CD4-positive, alpha-beta T cell treated with Interleukin-4 for 1 hour (primary cell): ENCODE data around the gene SKI.

ENCODE experiments used
- DNase-seq, 2 donors: peaks; one replicate each; pipeline ENCODE4 v3.0.0-alpha.2; 2020 to 2022

Gene SKI

GRCh38 chr1:2344744-2345296 lies 116.7 kb downstream of the SKI start:
- DNase-seq, result no peak

- DNase-seq, result no peak
Observed at GRCh38 chr1:2345297-2346075, 117.4 kb downstream of the SKI start.

DNA sequence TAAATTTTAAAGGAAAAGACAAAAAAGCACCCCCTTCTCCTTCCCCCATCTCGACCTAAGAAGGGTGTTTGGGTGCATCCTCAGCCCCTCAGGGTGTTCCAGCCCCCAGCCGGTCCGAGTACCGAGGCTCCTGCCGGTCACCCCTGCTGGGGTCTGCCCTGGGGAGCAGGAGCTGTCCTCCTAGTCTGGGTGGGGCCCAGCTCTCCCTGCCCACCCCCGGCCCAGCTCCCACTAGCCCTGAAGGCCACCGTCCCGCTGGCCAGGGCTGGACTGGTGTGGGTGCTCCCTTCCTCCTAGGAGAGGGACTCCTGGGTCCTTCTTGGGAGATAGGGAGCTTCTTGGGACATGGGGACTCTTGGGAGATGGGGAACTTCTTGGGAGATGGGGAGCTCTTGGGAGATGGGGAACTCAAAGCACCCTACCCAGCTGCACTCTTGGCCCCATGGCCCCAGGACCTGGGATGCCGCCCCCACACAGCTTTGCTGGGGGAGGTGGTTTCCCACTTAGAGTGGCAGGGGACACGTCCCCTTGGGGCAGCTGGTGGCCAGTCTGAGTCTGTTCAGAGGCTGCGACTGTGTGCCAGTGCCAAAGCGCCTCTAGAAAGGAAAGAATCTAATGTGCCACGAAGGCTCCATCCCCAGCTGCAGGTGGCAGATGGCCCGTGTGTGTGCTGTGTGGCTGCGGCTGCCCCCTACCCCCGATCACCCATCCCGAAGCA lies 118.7 kb downstream of the SKI start:
- no peak for DNase-seq

DNA sequence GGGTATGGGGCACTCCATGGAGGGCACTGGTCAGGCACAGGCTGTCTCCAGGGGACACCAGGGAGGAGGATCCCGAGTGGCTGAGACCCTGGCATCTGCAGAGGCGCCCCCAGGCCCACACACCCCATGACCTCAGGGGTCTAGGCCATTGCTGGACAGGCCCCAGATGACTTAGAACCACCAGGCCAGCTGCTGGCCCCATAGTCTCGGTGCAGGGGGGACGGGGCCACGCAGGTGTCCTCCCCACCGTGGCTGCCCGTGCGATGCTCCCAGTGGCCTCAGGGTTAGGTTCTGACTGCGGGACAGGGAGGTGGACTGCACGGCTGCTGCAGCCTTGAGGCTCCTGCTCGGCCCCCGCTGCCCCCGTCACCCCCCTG lies 119.3 kb downstream of the SKI start:
- DNase-seq, result no peak

DNA sequence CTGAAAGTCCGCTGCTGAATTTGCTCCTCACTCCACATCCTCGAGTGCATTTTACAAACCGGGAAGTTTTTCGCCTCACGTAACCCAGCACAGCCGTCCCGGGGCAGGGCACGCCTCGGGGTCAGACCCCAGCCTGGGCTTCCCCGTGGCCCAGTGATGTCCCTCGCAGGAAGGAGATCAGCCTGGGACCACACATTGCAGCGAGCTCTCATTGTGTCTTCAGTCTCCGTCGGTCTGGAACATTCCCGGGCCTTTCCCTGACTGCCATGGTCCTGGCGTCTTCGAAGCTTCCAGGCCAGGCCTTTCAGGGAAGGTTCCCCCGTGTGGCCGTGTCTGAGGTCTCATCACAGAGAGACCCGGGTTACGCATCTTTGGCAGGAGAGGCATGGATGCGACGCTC lies 119.8 kb downstream of the SKI start:
- DNase-seq, result no peak

GRCh38 chr1:2348346-2349325 lies 120.5 kb downstream of the SKI start:
- no peak for DNase-seq

- DNase-seq, result no peak
Observed at GRCh38 chr1:2349806-2350205, 121.7 kb downstream of the SKI start.

- DNase-seq, result no peak
Observed at GRCh38 chr1:2350501-2350900, 122.4 kb downstream of the SKI start.

GRCh38 chr1:2350911-2351655 lies 123.0 kb downstream of the SKI start:
- no peak for DNase-seq

DNA sequence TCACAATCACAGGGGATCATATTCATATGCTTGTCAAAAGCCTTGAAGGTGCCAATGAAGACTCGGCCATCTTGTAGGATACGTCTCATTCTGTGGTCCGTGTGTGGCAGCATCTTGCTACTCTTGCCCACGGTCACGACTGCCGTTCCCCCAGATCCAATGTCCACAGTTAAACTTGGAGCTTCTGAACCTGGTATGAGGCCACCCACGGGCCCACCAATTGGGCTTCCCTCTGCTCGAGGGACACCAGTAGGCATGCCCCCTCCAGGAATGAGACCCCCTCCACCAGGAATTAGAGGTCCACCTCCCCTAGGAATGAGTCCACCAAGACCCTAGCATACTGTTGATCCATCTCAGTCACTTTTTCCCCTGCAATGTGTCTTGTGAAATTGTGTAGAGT lies 123.6 kb downstream of the SKI start:
- no peak for DNase-seq

- no peak for DNase-seq
Observed at GRCh38 chr1:2352341-2352896, 124.3 kb downstream of the SKI start.

DNA sequence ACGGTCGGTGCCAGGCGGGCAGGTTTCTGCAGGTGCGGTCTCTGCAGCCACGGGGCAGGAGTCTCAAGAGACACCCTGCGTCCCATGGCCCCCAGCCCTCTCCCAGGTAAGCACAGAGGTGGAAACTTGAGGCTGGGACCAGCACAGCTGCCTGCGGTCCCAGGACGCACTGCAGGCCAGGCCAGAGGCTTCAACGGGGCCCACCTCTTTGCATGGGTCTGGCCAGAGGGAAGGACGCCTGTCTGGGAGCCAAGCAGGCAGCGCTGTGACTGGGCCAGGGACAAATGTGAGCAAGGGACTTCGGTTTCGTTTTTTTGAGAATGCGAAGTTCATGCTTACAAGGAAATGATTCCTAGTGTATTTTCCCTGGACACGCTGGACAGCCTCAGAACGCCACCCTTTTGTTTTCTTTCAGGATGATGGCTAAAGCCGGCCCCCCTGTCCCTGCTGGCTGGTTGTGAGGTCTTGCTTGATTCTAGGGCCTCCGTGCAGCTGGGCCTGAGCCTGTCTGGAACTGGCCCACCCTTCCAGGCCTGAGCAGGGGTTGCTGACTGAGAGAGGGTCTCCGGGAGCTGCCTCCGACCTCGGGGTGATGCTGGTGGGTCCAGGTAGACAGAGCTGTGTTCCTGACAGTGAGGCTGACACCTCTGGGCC lies 124.9 kb downstream of the SKI start:
- DNase-seq, result no peak

GRCh38 chr1:2353551-2354438 lies 125.7 kb downstream of the SKI start:
- DNase-seq, result no peak

GRCh38 chr1:2354511-2355372 lies 126.6 kb downstream of the SKI start:
- DNase-seq, result no peak

DNA sequence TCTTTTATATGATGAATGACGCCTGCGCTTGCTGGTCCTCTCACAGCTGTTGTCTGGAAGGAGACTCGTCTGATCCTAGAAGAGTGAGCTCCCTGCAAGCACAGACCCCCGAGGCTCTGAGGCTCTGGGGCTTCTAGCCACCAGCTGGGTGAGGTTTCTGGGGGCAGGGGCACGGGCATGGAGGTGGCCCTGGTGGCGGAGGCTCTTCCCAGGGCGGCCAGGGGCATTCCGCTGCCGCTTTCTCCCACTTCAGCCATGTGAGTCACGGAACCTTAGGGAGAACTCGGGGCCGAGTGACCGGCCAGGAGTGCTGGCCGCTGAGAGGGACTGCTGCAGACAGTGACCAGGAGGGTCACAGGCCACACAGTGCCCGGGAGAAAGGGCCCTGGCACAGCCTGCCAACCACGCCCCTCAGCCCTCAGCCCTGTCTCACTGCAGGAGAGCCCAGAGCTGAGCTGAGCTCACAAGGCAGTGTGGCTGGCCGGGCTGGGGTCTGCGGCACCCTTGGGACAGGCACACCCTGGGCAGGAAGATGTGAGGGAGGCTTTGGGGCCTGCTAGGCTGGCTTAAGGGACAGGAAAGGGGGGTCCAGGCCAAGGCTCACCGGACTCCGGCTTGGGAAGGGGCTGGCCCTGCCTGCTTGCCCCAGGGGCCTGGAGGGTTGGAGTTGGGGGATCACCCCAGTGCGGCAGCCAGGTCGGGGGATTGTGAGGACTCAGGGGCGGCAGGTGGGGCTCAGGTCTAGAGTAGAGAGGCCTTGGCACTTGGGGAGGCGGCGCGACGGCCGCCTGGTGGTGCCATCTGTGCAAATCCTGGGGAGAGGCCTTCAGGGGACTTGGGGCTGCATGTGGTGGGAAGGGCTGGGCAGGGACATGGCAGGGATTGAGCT lies 127.5 kb downstream of the SKI start:
- DNase-seq, result no peak

- DNase-seq, result no peak
Observed at GRCh38 chr1:2356401-2356800, 128.3 kb downstream of the SKI start.

DNA sequence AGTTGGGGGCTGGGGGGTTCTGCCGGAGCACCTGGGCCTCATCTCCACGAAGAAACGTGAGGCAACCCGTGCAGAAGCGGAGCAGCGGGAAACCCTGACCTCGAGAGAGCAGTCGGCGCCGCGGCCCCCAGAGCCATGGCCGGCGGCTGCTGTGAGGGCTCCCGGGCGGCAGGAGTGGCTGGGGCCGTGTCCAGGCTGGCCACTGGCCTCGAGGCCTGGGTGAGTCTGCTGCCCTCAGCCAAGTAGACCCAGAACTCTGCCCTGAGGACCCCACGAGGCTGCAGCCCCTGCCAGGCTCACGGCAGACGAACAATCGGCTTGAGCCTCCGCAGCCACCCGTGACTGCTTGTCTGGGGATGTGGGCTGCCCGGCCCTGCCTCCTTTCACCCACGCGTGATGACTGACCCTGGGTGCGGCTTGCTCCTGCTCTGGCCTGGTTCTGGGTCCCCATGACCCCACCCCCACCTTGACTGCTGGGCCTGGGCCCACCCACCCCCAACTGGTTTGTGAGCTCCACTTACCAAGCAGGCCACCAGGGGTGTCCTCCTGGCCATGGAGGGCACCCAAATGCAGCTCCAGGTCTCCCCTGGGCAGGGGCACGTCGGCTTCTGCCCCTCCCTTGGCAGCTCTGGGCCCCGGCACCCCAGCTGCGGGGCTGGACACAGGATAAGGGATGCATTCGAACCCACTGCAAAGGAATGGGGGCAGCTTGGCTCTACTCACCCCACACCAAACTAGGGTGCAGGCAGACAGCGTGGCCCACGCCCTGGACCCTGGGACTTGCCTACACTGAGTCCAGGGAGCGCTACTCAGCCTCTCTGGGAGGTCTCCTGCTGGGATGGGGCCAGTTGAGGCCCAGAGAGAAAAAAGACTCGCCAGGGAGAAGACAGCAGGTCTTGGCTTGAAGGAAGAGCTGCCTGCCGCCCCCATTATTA lies 129.1 kb downstream of the SKI start:
- no peak for DNase-seq
